Testis (tissue), 5 donors: ENCODE results near the gene ATF6B. TPM values are rescaled to one million over a fixed set of nuclear protein-coding genes. Genes with fewer than 3 reads are reported as not detected.

Source experiments
- DNase-seq: peaks from one replicate; pipeline ENCODE4 v3.0.0-alpha.2; 2019
- H3K27ac ChIP-seq, 2 donors: fragments of 200-600 bp; sonication (generic); one replicate each; pipeline ENCODE4 v1.5.1; 2019
- H3K27me3 ChIP-seq: fragments of 200-600 bp; sonication (generic); one replicate; pipeline ENCODE4 v1.5.1; 2019
- H3K36me3 ChIP-seq: fragments of 200-600 bp; sonication (generic); one replicate; pipeline ENCODE4 v1.5.1; 2017; ENCODE audit warnings: low read depth; ENCODE audit errors: missing control alignments
- H3K4me1 ChIP-seq: fragments of 200-600 bp; sonication (generic); one replicate; pipeline ENCODE4 v1.5.1; 2019
- H3K4me3 ChIP-seq, 2 donors: fragments of 200-600 bp; sonication (generic); one replicate each; pipeline ENCODE4 v1.5.1; 2017 to 2019
- H3K9me3 ChIP-seq: fragments of 200-600 bp; sonication (generic); one replicate; pipeline ENCODE4 v1.5.1; 2017
- CTCF ChIP-seq, 3 experiments: fragments of 450-650 bp in 2 of 3; fragments of 200-600 bp in 1 of 3; sonication (generic) in 1 of 3; IDR thresholded peaks; one replicate each; pipeline ENCODE4 v1.5.1; 2016 to 2019; ENCODE audit warnings: antibody characterized with exemption in 3 of 3, mild to moderate bottlenecking in 2 of 3, moderate library complexity in 1 of 3
- POLR2A ChIP-seq: fragments of 450-650 bp; IDR thresholded peaks from one replicate; pipeline ENCODE4 v1.6.1; 2017; ENCODE audit warnings: antibody characterized with exemption, mild to moderate bottlenecking, moderate library complexity
- WGBS, 2 donors: methylation state at CpG; one replicate each; pipeline ENCODE4 v1.1.5; 2018; 5-methylcytosine and 5-hydroxymethylcytosine counted together
- intact Hi-C: fragments of 100-400 bp; cut with DNase I; formaldehyde crosslinking; loops from one replicate; pipeline ENCODE4 v1.15.1; 2023; ENCODE audit warnings: low total_unique reads
- long read RNA-seq, 2 donors: transcript quantifications; one replicate each; lab custom pipeline, GENCODE V29; 2026
- polyA plus RNA-seq: library from polyadenylated mRNA; stranded (reverse); fragments of 350-450 nt; fragmentation: Illumina TruSeq; extraction: RNeasy Lipid Tissue Mini Kit (QIAGEN cat#74804); gene quantifications from one replicate; pipeline ENCODE4 v1.2.3, GENCODE V29; 2014; ENCODE audit warnings: low read depth, low replicate concordance; ENCODE audit not compliant: insufficient read depth
- total RNA-seq, 2 donors: library from RNA; depleted of rRNA; stranded (reverse); fragments of >200 nt; gene quantifications; one replicate each; pipeline ENCODE4 v1.2.3, GENCODE V29; 2016

The ATF6B gene
- total RNA-seq (100 to 1,000 TPM; 120 to 138 TPM), polyA plus RNA-seq (76.3 TPM)
- long read RNA-seq, donor 1, transcript ATF6B-212 (5 exons, 564 nt) = minor isoform, 6 of 64 reads
- long read RNA-seq, donor 1, transcript ATF6B-216 (8 exons, 1,176 nt) = major isoform, 16 of 64 reads
- long read RNA-seq, donor 1, transcript ATF6B-210 (18 exons, 2,620 nt) = minor isoform, 12 of 64 reads
- long read RNA-seq, donor 1, partial matches to known transcripts = 28 of 64 reads
- long read RNA-seq, donor 1, other reads (novel, unspliced or antisense) = 0 of 64 reads
- long read RNA-seq, donor 2, transcript ATF6B-212 (5 exons, 564 nt) = major isoform, 6 of 34 reads
- long read RNA-seq, donor 2, transcript ATF6B-216 (8 exons, 1,176 nt) = major isoform, 6 of 34 reads
- long read RNA-seq, donor 2, partial matches to known transcripts = 18 of 34 reads
- long read RNA-seq, donor 2, other reads (novel, unspliced or antisense) = 0 of 34 reads

GRCh38 chr6:32127717-32128592 is at the start of gene ATF6B:
TSS of gene ATF6B (minus strand) at chr6:32128246. CDS start at chr6:32128207, 39 bp downstream.
- 0 to 1% methylated on average over 38 to 44 of the region's 44 CpGs for WGBS, 2 donors

GRCh38 chr6:32177183-32177787 is 49.2 kb upstream of the ATF6B start:
- peak overlapping the region; percentile 53 to 82 for H3K4me3 ChIP-seq
- no peaks in the 10 kb centered on the region for H3K9me3 ChIP-seq
- H3K27me3 ChIP-seq = no peaks in the 10 kb centered on the region
- peak overlapping the region; percentile 94 to 99 for H3K27ac ChIP-seq
- TF ChIP-seq CTCF (IDR thresholded peaks at IDR 0.05) (no peak), POLR2A (peak; percentile 58)
- no peak for DNase-seq
- 0 to 1% methylated on average over 20 of the region's 20 CpGs for WGBS, 2 donors
- peaks cover 35% of the 10 kb centered on the region for H3K4me1 ChIP-seq
- intact Hi-C loops = no loop called here
- no peaks in the 10 kb centered on the region for H3K36me3 ChIP-seq

More at GRCh38 chr6:32127717-32128592, at the start of gene ATF6B:
- Histone ChIP-seq H3K4me3 (peak within 1 kb of the TSS; percentile 87 to 90), H3K27ac (peak within 1 kb of the TSS; percentile 92 to 99), H3K36me3 (no peaks in the 10 kb centered on the region), H3K27me3 (no peaks in the 10 kb centered on the region), H3K9me3 (no peaks in the 10 kb centered on the region), H3K4me1 (peaks cover 23% of the 10 kb centered on the region)
- intact Hi-C loops = loop anchor here (10.0 kb wide), 1 partner anchor 173 kb away; the partner anchor contains the start of genes NELFE and SKIC2
- no peak for TF ChIP-seq CTCF (IDR thresholded peaks at IDR 0.05)
- TF ChIP-seq POLR2A = no peak
- DNase-seq = peak; percentile 100

- Histone ChIP-seq H3K9me3 (no peaks in the 10 kb centered on the region), H3K4me3 (peak overlapping the region; percentile 87 to 92), H3K4me1 (peaks cover 35% of the 10 kb centered on the region), H3K27me3 (no peaks in the 10 kb centered on the region), H3K36me3 (no peaks in the 10 kb centered on the region), H3K27ac (peak overlapping the region; percentile 94 to 99)
- WGBS, 2 donors = 5 to 12% methylated on average over 5 of the region's 5 CpGs
- TF ChIP-seq CTCF (IDR thresholded peaks at IDR 0.05) (no peak), POLR2A (no peak)
- intact Hi-C loops = no loop called here
- no peak for DNase-seq
Measured at GRCh38 chr6:32176476-32177182, 48.6 kb upstream of the ATF6B start.

GRCh38 chr6:32175711-32176475 is 47.8 kb upstream of the ATF6B start, which contains the start of gene AGPAT1:
TSS of gene AGPAT1 (minus strand) at chr6:32176084. CDS start at chr6:32171496, 4,588 bp downstream.
- intact Hi-C loops = no loop called here
- no peaks in the 10 kb centered on the region for H3K36me3 ChIP-seq
- TF ChIP-seq POLR2A (peak; percentile 56), CTCF (IDR thresholded peaks at IDR 0.05) (no peak)
- peaks cover 35% of the 10 kb centered on the region for H3K4me1 ChIP-seq
- peak within 1 kb of the TSS; percentile 94 to 99 for H3K27ac ChIP-seq
- no peaks in the 10 kb centered on the region for H3K27me3 ChIP-seq
- DNase-seq = peak; percentile 98
- peak within 1 kb of the TSS; percentile 87 to 92 for H3K4me3 ChIP-seq
- H3K9me3 ChIP-seq = no peaks in the 10 kb centered on the region
- 1% methylated on average over 26 to 27 of the region's 27 CpGs for WGBS, 2 donors
